Right lobe of liver (tissue), 4 donors: ENCODE results near the gene TXLNA.

Source experiments
- CTCF ChIP-seq, 4 donors: fragments of 200-600 bp in 3 of 4; fragments of 450-650 bp in 1 of 4; IDR thresholded peaks; one replicate each; pipeline versions ENCODE4 v1.5.1 to v1.8.0; 2016 to 2022; ENCODE audit warnings: antibody characterized with exemption in 4 of 4, mild to moderate bottlenecking in 2 of 4
- POLR2A ChIP-seq: fragments of 450-650 bp; IDR thresholded peaks from one replicate; pipeline ENCODE4 v1.6.1; 2017; ENCODE audit warnings: antibody characterized with exemption, mild to moderate bottlenecking
- donor health status: DM: no; HTN: no; CAD: no.
- donor health status: DM: no; HTN: no; CAD: no.
- donor health status: DM: no; HTN: yes; CAD: no.

- TF ChIP-seq CTCF (IDR thresholded peaks at IDR 0.05) (no peak), POLR2A (no peak)
These were observed 1.6 kb downstream of the TXLNA start for GRCh38 chr1:32181065-32181464.
